Cortex of kidney (tissue), 1 donor: ENCODE data around the gene IGFBP5.

Experiments
- DNase-seq: peaks from one replicate; lab custom pipeline; 2025; lab: John Stamatoyannopoulos, UW

IGFBP5 gene

DNA sequence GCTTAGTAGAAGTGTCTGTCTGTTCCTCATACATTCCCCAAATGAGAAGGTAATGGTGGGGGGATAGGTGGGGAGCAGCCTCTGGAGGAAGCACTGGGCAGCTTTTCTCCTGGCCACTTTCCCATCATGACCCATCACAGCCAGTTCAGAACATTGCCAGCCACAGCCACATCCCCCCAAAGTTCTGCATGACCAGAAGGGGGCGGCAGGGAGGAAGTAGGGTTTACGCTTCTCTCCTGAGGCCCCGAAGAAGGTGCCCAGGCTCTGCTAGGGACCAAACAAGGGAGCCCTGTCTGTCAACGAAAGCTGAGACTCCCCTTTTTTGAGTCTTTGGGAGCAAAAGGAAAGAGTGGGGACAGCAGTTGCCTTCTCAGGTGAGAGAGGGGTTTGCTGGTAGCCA, 7.7 kb downstream of the IGFBP5 start:
- no peak for DNase-seq

DNA sequence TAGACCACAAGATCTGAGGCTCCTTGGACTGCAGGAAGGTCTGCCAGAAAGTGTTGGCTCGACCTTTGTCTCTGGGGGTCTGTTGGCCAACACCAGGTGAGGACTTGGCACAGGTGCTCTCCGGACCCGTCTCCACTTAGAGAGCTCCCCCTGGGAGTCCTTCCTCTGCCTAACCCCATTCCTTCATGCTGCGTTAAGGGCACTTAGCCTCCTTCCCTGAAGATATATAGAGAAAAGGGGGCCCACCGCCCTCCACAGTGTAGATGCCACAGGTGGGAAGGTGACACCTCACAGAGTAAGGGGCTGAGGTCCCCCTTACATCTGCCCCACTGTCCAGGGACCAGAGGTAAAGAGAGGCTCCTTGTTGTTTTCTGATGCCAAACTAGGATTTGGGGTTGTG, 8.2 kb downstream of the IGFBP5 start:
- no peak for DNase-seq

DNA sequence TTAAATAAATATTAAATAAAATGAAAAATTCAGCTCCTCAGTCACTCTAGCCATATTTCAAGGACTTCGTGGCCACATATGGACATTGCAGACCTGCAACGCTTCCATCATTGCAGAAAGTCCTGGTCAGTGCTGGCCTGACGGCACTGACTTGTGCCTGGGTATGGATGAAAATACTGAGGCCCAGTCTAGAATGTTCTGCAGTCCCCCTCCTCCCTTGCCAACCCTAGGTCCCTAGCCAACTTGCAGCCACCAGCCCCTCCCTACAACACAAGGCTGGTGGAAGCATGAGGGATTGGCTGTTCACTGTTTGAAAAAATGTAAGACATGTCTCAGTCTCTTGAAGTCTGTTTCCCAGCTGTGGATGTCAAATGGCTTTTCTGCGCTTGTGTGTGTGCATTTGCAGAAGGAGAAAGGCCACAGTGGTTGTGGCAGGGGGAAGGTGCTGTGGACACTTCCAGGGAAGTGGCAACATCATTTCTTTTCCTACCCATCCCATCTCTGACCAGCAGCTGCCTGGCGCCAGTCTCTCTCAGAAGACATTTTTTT, 9.9 kb downstream of the IGFBP5 start:
- DNase-seq, result no peak

DNA sequence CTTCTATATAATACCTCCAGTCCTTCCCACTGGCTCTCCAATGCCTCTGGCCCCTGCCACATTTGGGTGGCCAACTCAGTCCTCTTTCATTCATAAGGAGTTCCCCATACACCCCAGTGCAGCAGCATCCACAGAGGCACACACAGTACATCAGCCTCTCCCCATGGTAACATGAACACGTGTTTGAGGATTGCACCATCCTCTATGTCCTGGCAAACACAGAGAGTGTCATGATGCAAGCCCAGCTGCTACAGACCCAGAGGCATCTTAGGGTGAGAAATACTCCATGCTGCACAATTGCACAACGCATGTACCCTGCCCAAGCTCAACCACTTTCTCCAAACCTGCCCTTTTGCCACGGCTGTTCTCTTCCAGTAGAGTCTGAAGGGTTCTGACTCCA, 11.5 kb downstream of the IGFBP5 start:
- no peak for DNase-seq

DNA sequence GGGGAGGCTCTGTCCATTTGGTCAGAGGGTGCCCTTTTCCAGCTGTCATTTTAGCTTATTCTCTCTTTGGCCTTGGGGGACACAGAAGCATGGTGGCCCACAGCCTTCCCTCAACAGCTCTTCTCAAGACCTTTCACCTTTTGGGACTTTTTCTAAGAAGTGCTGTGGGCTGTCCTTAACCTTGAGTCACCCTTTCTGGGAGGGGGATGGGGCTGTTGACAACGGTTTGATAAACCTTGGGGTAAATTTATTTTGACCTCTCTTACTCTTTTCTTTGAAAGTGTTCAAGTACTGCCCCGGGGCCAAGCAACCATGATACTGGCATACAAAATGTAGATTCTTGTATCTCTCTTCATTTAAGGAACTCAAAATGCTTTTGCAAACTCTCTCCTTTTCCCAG, 13.7 kb downstream of the IGFBP5 start:
- no peak for DNase-seq

DNA sequence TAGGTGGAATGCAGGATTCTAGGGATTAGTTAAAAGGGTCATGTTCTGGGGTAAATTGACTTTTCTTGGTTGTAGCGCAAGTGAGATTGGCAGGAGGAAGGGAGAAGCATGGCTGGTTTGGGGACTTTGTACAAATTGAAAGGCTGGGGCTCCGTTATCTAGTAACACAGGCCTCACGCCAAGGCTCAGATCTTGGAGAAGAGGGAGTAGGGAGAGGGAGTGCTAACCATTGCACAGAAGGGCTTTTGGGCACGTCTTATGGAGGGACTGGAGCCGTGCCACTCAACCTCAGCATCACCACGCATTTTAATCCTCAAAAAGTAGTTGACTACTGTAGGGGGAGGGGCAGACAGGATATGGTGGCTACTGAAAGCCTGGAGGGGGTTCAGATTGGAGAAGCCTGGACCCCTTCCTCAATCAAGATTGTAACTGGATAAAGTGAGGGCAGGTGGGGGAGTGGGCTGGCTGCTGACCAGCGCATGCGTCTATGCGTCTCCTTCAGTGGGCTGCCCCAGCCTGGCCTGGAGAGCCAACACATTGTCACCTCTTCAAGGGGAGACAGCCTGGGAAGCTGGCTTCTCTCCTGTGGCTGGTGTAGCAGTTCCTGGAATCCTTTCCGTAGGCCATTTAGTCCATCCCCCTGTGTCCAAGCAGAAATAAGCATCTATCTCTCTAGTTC, 14.3 kb downstream of the IGFBP5 start:
- no peak for DNase-seq

DNA sequence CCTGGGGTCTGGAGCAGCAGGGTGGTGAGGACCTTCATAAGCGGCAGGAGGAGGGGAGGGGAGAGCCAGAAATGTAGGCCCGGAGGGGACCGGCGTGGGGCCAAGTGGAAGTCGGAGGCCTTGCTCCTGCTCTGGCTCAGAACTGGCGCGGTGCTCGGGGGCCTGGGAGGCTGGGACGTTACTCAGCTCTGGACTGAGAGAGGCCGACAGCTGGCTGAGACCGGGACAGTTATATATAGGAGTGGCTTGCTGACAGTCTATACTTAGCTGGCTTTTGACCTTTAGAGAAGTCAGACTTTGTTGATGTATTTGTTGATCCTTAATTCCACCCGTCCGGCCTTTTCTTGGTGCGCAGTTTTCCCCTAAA, 15.7 kb downstream of the IGFBP5 start:
- DNase-seq, result no peak

DNA sequence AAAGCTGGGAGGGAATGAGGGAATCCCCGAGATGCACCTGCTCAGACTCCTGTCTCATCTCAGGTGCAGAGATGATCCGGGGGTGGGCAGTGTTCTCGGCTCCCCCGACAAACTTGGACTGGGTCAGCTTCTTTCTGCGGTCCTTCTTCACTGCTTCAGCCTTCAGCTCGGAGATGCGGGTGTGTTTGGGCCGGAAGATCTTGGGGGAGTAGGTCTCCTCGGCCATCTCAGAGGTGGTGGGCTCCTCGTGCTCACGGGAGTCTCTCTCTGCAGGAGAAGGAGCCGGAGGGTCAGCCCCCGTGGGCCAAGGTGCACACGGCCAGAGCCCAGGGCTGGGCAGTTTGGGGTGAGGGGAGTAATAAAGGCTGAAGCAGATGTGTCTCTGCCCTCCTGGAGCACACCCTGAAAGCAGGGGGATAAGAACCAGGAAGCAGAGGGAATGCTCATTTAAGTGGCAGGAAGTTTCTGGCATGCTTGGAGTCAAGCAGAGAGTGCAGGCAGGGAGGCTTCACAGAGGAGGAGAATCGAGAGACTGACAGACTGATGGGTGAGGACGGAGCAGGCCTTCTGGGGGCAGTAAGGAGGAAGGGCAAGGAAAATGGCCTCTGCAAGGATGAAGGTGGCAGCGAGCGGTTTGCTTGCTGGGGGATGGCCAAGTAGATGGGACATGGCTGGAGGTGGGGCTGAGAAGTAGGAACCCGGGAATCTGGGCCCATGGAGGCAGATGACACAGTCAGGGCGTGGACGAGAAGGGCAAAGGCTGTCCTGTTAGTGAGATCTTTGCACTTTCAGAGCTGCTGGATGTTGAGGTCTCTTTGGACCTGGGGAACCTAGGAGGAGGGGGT, 16.3 kb downstream of the IGFBP5 start:
- DNase-seq, result no peak

DNA sequence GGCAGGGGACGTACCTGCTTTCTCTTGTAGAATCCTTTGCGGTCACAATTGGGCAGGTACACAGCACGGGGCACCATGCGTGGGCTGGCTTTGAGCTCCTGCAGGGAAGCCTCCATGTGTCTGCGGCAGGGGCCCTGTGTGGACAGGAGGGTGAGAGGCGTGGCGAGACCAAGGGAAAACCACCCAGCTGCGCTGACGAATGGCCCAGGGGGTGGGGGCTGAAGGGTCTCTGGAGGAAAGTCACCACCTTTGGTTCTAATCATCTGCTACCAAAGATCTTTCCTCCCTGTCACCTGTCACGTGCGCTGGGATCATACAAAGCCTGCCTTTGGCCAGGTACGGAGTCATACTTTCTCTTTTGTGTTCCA, 17.3 kb downstream of the IGFBP5 start:
- DNase-seq, result no peak

DNA sequence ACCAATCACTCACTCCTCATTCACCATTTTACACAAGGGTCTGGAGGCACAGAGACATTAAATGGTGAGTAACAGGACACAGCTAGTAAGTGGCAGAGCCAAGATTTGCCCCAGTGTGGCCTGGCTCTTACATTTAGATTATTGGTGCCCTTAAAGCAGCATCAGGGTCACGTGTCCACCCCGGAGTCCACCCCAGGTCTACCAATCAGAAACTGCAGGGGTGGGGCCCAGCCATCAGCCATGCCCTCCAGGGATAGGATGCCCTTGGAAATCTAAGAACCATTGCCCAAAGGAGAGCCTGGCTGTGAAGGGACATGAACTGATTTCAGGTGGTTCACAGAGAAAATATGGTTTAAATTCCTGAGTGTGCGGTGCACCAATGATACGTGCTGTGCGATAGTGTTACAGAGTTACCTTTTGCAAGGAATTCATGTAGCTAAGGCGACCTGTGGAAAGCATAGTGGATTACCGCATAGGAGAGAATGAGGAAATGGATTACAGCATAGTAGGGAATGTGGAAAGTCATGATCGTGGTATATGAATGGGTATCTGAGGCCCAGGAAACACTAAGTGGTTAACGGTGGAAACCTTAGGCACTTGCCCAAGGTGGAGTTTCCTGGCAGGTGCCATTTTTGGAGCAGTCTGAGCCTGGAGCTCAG, 17.8 kb downstream of the IGFBP5 start:
- DNase-seq, result no peak

DNA sequence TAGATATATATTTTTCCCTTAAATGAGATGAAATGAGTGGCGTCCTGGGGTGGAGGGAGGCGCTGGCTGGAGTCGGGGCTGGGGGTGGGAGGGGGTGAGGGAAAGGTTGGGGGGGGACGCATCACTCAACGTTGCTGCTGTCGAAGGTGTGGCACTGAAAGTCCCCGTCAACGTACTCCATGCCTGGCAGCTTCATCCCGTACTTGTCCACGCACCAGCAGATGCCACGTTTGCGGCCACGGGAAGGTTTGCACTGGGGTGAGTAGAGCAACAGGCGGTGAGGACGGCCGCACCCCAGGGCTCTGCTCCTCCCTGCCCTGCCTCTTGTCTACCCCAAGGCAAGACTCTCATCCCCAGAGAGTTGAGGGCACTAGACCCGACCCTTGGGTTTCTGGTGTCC, 18.7 kb downstream of the IGFBP5 start:
- DNase-seq, result no peak

DNA sequence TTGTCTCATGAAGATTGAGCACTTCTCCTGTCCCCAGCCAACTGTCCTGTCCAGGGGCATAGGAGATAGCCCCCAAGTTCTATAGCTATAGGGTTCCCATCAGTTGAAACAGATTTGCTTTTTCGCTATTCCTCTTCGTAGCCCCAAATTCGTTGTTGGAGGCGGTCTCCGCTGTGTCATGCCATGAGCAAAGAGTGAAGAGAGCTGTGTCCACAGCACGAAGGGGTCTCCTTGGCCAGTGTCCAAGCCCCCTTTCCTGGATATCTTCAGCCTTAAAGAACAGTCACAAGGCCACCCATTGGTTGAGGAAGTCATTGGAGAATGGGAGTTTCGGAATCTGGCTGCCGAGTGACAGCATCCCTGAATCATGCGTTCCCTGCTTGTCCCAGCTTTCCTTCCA, 21.0 kb downstream of the IGFBP5 start:
- DNase-seq, result no peak

DNA sequence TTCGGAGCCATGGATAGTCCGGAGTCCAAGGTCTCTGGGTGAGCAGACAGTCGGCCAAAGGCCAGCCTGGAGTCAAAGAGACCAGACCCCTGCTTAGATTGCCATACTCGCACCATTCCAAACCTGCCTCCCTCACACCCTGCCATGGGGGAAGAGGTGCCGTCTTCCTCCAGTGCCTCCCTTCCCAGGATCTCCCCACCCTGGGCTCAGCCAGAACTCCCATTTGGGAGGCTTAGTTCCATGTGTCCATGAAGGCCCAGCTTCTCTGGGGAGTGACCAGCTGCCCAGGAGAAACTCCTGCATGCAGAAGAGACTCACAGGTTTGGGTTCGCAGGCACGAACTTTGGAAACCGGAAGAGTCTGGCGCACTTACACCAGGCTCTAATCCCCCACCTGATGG, 21.7 kb downstream of the IGFBP5 start:
- DNase-seq, result no peak

DNA sequence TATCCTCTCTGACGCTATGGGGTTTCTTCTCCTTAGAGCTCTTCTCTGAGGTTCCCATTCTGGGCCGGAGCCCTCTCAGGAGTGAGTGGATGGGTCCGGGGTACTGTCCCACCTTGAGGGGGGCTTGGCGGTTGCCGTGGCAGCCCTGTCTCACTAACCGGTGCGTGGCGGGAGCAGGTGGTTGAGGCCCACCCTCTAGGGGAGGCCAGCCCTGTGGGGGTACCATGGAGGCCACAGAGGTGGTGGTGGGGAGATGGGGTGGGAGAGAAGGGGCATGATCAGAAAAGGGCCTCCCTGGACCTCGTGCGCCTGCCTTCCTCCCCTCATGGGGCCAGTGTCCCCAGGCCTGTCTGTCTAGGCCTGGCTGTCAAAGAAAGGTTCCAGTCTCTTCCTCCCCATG, 22.3 kb downstream of the IGFBP5 start:
- DNase-seq, result no peak

DNA sequence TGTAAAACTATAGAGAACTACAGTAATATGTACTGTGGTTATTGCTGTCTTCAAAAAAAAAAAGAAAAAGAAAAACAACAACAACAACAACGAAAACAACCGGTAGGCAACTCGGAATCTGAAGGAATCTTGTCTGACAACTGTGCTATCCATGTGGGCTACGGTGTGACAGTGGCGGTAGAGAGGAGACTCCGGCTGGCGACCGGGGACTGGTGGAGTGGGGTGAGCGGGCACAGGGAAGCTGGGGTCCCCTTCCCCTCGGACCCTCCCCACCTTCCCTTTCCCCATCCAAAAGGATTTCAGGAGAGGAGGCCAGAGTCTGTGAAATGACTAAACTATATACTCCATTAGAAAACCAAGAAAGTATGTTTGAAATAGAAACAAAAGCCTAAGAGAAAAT, 22.9 kb downstream of the IGFBP5 start:
- no peak for DNase-seq

DNA sequence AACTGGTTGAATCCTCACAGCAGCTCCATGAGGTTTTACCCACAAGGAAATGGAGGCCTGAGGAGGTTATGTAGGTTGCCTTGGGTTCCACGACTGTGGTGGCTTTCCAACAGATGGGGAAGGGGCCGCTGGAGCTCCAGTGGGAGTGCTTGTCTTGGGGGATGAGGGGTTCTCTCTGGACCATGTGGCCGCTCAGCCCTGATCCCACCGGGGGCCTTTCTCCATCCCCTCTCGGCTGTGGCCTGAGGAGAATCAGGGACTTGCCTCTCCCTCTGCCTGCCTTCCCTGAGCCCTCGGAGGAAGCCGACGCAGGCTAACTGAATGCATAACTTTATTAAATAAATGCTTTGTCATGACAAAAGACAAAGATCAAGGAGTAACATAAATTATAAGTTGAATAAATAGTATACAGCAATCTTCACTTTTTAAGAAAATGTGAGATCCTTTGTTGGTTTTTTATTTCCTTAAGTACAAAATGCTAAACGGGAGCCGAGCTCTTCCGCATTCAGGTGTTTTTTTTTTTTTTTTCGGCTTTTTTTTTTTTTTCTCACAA, 23.5 kb downstream of the IGFBP5 start:
- DNase-seq, result no peak

DNA sequence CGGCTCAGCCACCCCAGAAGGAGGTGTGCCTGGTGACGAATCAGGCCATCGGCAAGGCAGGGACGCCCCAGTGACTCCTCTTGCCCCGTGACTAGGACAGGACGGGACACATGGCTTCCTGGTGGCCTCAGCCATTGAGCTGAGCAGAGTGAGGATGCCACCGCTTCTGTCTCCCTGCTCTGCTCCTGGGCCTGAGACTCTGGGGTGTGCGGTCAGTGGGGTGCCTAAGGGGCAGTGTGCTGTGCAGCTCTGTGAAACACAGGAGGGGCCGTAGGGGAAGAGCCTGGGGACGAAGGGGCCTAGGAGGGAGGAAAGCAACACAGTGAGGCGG, 24.3 kb downstream of the IGFBP5 start:
- DNase-seq, result no peak

DNA sequence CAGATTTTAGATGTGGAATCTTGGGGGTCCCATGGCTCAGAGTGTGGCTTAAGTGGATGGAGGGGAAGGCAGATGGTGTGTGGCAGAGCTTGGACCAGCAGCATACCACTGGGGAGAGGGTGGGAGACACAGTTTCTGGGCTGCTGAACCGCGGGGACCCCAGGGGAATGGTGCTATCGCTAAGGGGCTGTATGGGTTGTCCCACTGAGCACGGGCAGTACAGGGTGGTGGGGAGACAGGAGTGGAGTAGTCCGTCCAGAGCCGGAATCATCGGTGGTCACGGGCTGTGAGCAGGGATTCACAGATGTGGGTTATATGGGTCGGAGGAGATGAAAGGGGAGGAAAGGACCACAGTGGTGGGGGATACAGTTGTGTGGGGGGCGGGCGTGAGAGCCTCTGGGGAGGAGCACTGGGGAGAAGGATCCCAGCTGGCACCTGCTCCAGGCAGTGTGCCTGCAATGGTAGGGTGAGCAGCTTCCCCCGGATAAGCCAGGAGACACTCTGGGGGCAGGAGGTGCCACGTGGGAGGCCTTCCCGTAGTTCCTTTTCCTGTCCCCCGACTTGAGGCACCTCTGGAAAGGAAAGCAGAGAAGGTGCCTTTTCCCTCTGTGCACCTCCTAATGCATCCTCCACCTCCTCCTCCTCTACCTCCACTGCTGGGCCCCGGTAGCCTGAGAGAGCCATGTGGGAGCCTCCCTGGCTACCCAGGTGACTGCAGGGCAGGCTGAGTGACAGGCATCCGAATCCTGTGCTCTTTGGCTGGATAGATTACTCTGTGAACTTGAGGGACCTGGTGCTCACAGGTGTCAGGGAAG, 24.9 kb downstream of the IGFBP5 start:
- no peak for DNase-seq

DNA sequence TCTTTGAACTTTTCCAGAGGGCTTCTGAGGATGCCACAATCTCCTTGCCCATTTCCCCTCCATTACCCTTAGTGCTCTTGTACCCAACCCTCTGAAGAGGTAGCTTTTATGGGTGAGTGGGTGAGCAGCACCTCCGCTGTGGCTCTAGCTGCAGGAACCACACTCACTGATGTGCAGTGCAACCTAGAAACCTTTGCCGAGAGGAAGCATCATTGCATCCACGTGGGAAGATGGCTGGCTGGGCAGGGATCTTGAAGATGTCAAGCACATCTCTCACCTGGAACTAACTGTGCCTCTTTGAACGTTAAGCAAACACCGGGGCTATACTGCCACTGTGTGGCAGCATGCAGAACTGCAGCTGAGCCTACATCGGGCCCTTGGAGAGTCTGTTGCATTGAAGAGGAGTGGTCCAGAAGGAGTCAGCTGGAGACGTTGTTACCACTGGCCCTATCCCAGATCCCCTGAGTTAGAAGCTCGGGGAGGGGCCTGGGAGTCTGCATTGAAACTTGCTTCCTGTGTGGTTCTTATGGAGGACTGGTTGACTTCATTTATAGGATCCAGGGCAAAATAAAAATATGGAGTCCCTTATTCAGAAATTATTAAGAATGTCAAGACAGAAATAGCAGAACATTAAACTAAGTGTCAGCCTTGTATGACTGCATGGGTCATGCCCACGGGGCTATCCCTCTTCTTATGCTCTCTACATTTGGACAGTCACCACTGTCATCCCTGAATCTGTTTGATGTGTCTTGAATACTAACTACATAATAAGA, 28.7 kb downstream of the IGFBP5 start:
- DNase-seq, result no peak

DNA sequence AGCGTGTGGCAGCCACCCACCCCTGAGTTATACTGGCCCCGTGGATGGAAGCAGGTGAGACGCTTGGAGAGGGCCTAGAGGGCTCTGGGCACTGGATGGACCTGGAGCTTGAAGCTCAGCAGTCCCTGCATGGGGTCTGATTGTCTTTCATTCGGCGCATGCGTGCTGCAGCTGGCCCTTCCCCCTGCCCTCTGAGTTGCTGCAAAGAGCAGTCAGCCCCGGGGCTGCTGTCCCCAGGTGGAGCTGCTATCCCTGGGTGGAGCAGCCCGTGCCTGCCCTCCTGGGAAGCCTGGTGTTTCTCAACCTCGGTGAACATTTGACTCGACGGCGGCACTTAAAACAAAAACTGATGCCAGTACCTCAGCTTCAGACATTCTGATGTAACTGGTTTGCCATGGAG, 29.6 kb downstream of the IGFBP5 start:
- no peak for DNase-seq

DNA sequence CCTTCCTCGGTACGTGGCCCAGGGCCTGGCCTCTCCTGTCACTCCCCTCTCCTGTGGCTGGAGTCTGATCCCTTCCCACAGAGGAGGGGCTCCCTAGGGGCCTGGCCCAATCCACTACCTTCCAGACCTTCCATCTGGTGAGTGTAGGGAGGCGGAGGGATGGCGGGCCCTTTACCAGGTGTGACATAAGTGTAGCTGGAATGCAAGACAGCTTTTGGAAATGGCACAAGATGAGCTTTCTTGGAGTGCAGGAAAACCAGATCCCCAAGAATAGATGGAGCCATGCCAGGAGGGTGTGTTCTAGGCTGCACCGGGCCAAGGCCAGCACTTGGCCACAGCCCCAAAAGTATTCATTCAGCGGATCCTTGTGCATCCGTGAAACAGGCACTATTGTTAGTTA, 30.1 kb downstream of the IGFBP5 start:
- no peak for DNase-seq
